Sigmoid colon (tissue), 4 donors: Measurements from ENCODE around the gene TMEM63C.

Source experiments
- CTCF ChIP-seq, 4 experiments: fragments of 450-650 bp in 3 of 4; fragments of 200-600 bp in 1 of 4; IDR thresholded peaks; one replicate each; pipeline ENCODE4 v1.5.1; 2016 to 2019; ENCODE audit warnings: antibody characterized with exemption in 4 of 4, mild to moderate bottlenecking in 3 of 4, moderate library complexity in 2 of 4
- EP300 ChIP-seq, 4 donors: sonication (generic); formaldehyde crosslinking; IDR thresholded peaks; one replicate each; pipeline ENCODE4 v1.6.1; 2017; ENCODE audit warnings: antibody characterized with exemption in 4 of 4
- POLR2A ChIP-seq, 2 donors: fragments of 450-650 bp; IDR thresholded peaks; one replicate each; pipeline ENCODE4 v1.6.1; 2016; ENCODE audit warnings: antibody characterized with exemption in 2 of 2, mild to moderate bottlenecking in 2 of 2, moderate library complexity in 2 of 2
- POLR2AphosphoS5 ChIP-seq, 4 donors: sonication (generic); formaldehyde crosslinking; IDR thresholded peaks; one replicate each; pipeline ENCODE4 v1.6.1; 2017; ENCODE audit warnings: antibody characterized with exemption in 4 of 4

GRCh38 chr14:77139022-77139421 lies 42.6 kb upstream of the TMEM63C start:
- TF ChIP-seq CTCF (IDR thresholded peaks at IDR 0.05) (no peak), POLR2A (IDR thresholded peaks at IDR 0.05) (no peak), POLR2AphosphoS5 (IDR thresholded peaks at IDR 0.05) (no peak), EP300 (IDR thresholded peaks at IDR 0.05) (no peak)
